ENCODE measurements around the gene REEP2. TPM values are rescaled to one million over a fixed set of nuclear protein-coding genes. Genes with fewer than 3 reads are reported as not detected.
"Not testable (repeated sequence)": the region's sequence is repeated elsewhere in the genome, so short reads cannot be mapped to it uniquely, and the experiment has no call there.

REEP2 gene, protein sequence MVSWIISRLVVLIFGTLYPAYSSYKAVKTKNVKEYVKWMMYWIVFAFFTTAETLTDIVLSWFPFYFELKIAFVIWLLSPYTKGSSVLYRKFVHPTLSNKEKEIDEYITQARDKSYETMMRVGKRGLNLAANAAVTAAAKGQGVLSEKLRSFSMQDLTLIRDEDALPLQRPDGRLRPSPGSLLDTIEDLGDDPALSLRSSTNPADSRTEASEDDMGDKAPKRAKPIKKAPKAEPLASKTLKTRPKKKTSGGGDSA
- total RNA-seq: 6.1 TPM

DNA sequence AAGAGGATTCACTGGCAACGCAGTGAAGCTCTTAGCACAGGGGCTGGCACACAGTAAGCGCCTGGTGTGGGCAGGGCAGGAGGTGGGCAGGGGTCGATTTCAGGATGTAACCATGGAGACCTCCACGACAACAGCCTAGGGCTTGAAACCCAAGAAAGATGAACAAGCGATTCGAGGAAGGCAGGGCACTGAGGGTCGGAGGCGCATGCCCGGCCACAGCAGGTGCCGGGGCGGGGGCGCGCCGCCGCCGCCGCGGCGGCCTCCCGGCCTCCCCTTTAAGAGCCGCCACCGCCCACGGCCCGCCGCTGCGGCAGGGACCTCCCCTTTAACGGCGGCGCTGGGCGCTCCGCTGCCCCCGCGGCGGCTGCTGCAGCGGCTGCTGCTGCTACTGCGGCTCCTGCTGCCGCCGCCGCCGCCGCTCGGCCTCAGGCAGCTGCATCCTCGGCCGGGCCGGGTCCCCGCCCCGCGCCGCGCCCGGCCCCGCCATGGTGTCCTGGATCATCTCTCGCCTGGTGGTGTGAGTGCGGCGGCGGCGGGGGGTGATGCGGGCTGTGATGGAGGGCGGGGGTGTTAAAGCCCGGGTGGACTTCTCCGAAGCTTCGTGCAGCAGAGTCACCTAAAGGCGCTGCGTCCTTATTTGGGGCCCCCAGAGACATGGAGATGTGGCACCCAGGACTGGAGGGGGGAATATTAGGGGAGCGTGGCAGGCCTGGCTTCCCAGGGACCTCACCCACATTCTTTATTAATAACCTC lies at the start of gene REEP2:
TSS of gene REEP2 (plus strand) at position 334 of the 753 bp plus-strand sequence. CDS start at position 486, 152 bp downstream.
- peak within 1 kb of the TSS; percentile 39 to 56 for H3K4me3 ChIP-seq
- TF ChIP-seq POLR2AphosphoS5 (IDR thresholded peaks at IDR 0.05; ENCODE audit: insufficient read depth in 1 of 2, low read depth in 1 of 2) (no peak), POLR2A (IDR thresholded peaks at IDR 0.05) (no peak)
- TF ChIP-seq, protein P1, sequence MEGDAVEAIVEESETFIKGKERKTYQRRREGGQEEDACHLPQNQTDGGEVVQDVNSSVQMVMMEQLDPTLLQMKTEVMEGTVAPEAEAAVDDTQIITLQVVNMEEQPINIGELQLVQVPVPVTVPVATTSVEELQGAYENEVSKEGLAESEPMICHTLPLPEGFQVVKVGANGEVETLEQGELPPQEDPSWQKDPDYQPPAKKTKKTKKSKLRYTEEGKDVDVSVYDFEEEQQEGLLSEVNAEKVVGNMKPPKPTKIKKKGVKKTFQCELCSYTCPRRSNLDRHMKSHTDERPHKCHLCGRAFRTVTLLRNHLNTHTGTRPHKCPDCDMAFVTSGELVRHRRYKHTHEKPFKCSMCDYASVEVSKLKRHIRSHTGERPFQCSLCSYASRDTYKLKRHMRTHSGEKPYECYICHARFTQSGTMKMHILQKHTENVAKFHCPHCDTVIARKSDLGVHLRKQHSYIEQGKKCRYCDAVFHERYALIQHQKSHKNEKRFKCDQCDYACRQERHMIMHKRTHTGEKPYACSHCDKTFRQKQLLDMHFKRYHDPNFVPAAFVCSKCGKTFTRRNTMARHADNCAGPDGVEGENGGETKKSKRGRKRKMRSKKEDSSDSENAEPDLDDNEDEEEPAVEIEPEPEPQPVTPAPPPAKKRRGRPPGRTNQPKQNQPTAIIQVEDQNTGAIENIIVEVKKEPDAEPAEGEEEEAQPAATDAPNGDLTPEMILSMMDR (IDR thresholded peaks at IDR 0.05): no peak
- peaks cover 6 to 28% of the 10 kb centered on the region in 2 donors for H3K36me3 ChIP-seq
- no peak for DNase-seq (ENCODE audit: extremely low spot score in 2 of 2)
- intact Hi-C loops (cut with DNase I): no loop called here
- peaks cover 20% of the 10 kb centered on the region for H3K4me1 ChIP-seq
- no peaks in the 10 kb centered on the region for H3K27me3 ChIP-seq
- no peaks in the 10 kb centered on the region for H3K9me3 ChIP-seq
- H3K27ac ChIP-seq: peak within 1 kb of the TSS; percentile 25

DNA sequence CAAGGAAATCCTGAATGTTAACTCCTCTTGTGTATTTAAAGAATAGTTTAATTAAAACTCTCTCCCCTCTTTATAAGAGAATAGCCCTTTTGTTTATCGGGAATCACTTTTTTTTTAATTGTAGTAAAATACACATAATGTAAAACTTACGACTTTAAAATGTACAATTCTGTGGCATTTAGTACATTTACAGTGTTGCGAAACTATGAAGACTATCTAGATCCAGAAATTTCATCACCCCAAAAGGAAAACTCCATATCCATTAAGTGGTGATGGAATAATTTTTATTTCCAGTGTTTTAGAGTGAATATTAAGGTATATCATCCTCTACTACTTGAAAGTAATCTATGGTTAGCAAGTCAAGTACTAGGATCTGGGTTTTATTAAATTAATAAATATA lies 49.5 kb upstream of the REEP2 start:
- Histone ChIP-seq H3K4me1 (no peaks in the 10 kb centered on the region), H3K4me3 (no peak overlapping the region), H3K27ac (no peak overlapping the region), H3K27me3 (no peaks in the 10 kb centered on the region), H3K9me3 (no peaks in the 10 kb centered on the region), H3K36me3 (peaks cover 0 to 61% of the 10 kb centered on the region in 2 donors)
- intact Hi-C loops (cut with DNase I): no loop called here
- DNase-seq (ENCODE audit: extremely low spot score in 2 of 2): no peak
- no peak for TF ChIP-seq POLR2A (IDR thresholded peaks at IDR 0.05)
- TF ChIP-seq, protein P1 (IDR thresholded peaks at IDR 0.05): no peak
- no peak for TF ChIP-seq POLR2AphosphoS5 (IDR thresholded peaks at IDR 0.05; ENCODE audit: insufficient read depth in 1 of 2, low read depth in 1 of 2)

DNA sequence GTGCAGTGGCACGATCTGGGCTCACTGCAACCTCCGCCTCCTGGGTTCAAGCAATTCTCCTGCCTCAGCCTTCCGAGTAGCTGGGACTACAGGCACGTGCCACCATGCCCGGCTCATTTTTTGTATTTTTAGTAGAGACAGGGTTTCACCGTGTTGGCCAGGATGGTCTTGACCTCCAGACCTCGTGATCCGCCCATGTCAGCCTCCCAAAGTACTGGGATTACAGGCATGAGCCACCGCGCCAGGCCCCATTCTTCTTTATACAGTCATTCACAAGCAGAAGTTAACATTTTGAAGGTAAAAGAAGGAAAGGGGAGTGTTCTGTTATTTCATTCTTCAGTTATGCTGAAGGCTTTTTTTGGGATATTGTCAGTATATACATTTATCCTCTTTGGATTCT lies 48.9 kb upstream of the REEP2 start:
- H3K36me3 ChIP-seq: peaks cover 0 to 61% of the 10 kb centered on the region in 2 donors
- H3K27me3 ChIP-seq; DNase-seq (ENCODE audit: extremely low spot score in 2 of 2); H3K27ac ChIP-seq; H3K4me1 ChIP-seq; H3K4me3 ChIP-seq; H3K9me3 ChIP-seq; intact Hi-C loops (cut with DNase I): not testable (repeated sequence)

DNA sequence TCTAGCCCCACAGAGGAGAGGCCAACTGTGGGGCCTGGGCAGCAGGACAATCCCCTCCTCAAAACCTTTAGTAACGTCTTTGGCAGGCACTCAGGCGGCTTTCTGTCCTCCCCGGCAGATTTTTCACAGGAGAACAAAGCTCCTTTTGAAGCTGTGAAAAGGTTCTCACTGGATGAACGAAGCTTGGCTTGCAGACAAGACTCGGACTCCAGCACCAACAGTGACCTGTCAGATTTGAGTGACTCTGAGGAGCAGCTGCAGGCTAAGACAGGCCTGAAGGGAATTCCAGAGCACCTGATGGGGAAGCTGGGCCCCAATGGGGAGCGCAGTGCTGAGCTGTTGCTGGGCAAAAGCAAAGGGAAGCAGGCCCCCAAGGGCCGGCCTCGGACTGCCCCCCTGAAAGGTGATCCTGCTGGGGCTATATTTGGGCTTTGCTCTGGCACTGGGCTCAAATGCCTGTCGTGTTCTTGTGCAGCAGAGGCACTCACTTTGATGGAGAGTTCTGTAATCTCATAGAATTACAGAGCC lies 46.9 kb upstream of the REEP2 start:
- peaks cover 0 to 63% of the 10 kb centered on the region in 2 donors for H3K36me3 ChIP-seq
- H3K27me3 ChIP-seq: no peaks in the 10 kb centered on the region
- H3K27ac ChIP-seq: no peak overlapping the region
- H3K4me3 ChIP-seq: no peak overlapping the region
- no peaks in the 10 kb centered on the region for H3K4me1 ChIP-seq
- TF ChIP-seq, protein P1 (IDR thresholded peaks at IDR 0.05): no peak
- TF ChIP-seq POLR2A (IDR thresholded peaks at IDR 0.05) (no peak), POLR2AphosphoS5 (IDR thresholded peaks at IDR 0.05; ENCODE audit: insufficient read depth in 1 of 2, low read depth in 1 of 2) (no peak)
- intact Hi-C loops (cut with DNase I): no loop called here
- H3K9me3 ChIP-seq: no peaks in the 10 kb centered on the region
- no peak for DNase-seq (ENCODE audit: extremely low spot score in 2 of 2)

DNA sequence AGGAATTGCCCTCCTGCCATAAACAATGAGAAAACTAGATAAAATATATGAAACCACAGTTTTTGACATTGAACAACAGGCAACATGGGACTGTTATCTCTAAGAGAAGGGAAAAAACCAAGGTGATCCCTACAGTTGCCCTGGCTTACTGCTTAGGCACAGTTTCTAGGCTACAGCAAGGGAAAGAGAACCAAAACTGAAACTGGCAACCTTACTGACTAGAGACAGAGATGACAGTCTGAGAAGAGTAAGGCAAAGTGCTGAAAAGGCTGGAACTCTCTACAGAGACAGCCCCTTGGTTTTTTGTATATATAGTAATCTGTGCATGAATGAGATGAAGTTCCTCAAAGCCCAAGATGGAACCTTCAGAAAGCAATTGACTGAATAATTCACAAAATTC lies 36.2 kb upstream of the REEP2 start:
- H3K36me3 ChIP-seq: peaks cover 0 to 67% of the 10 kb centered on the region in 2 donors
- TF ChIP-seq POLR2A (IDR thresholded peaks at IDR 0.05): no peak
- no peak for TF ChIP-seq POLR2AphosphoS5 (IDR thresholded peaks at IDR 0.05; ENCODE audit: insufficient read depth in 1 of 2, low read depth in 1 of 2)
- TF ChIP-seq, protein P1 (IDR thresholded peaks at IDR 0.05): no peak
- intact Hi-C loops (cut with DNase I): no loop called here

More for the DNA sequence above, 36.2 kb upstream of the REEP2 start:
- H3K4me3 ChIP-seq: no peak overlapping the region
- H3K27ac ChIP-seq: no peak overlapping the region
- DNase-seq (ENCODE audit: extremely low spot score in 2 of 2): no peak
- no peaks in the 10 kb centered on the region for H3K4me1 ChIP-seq
- H3K9me3 ChIP-seq: no peaks in the 10 kb centered on the region
- H3K27me3 ChIP-seq: no peaks in the 10 kb centered on the region

Measured in vagina (tissue), 2 donors.